DOHH2 (cell line): Measurements from ENCODE around the gene MTMR10.

ENCODE experiments used
- H3F3A ChIP-seq: fragments of 200-600 bp; sonication (generic), shearing (Covaris generic); 2 replicates; pipeline ENCODE4 v1.6.0; 2016; ENCODE audit warnings: antibody characterized with exemption, mild to moderate bottlenecking; ENCODE audit not compliant: control insufficient read depth, insufficient read depth
- H3K27ac ChIP-seq: fragments of 200-600 bp; sonication (generic); 2 replicates; pipeline ENCODE4 v1.5.1; 2014; ENCODE audit warnings: low read depth, mild to moderate bottlenecking, low read length, moderate library complexity
- H3K27me3 ChIP-seq: fragments of 200-600 bp; sonication (generic); 2 replicates; pipeline ENCODE4 v1.6.1; 2014; ENCODE audit warnings: mild to moderate bottlenecking, low read length, mixed read lengths; ENCODE audit not compliant: control insufficient read depth
- H3K36me3 ChIP-seq: fragments of 200-600 bp; sonication (generic); 2 replicates; pipeline ENCODE4 v1.6.1; 2014; ENCODE audit warnings: mild to moderate bottlenecking, low read length, moderate library complexity, mixed read lengths; ENCODE audit not compliant: control insufficient read depth
- H3K4me1 ChIP-seq: fragments of 200-600 bp; sonication (generic); 2 replicates; pipeline ENCODE4 v1.6.1; 2014; ENCODE audit warnings: mild to moderate bottlenecking, low read length, mixed read lengths; ENCODE audit not compliant: control insufficient read depth
- H3K4me2 ChIP-seq: fragments of 200-600 bp; sonication (generic); 2 replicates; pipeline ENCODE4 v1.6.0; 2014; ENCODE audit warnings: mild to moderate bottlenecking, low read length, moderate library complexity
- H3K4me3 ChIP-seq: fragments of 200-600 bp; sonication (generic); 2 replicates; pipeline ENCODE4 v1.5.1; 2014; ENCODE audit warnings: mild to moderate bottlenecking, low read length, mixed read lengths
- H3K79me2 ChIP-seq: fragments of 200-600 bp; sonication (generic); 2 replicates; pipeline ENCODE4 v1.6.1; 2014; ENCODE audit warnings: mild to moderate bottlenecking, low read length, mixed read lengths; ENCODE audit not compliant: control insufficient read depth
- H3K9me2 ChIP-seq: fragments of 200-600 bp; sonication (generic); replicated peaks from 2 replicates; pipeline ENCODE4 v1.6.1; 2014; ENCODE audit warnings: mild to moderate bottlenecking, low read length, mixed read lengths; ENCODE audit not compliant: control insufficient read depth
- H3K9me3 ChIP-seq: fragments of 200-600 bp; sonication (generic); 2 replicates; pipeline ENCODE4 v1.6.1; 2014; ENCODE audit warnings: antibody characterized with exemption, low read length, mixed read lengths; ENCODE audit not compliant: control insufficient read depth, insufficient read depth
- H4K20me1 ChIP-seq: fragments of 200-600 bp; sonication (generic); 2 replicates; pipeline ENCODE4 v1.6.0; 2014; ENCODE audit warnings: low read depth, mild to moderate bottlenecking, antibody characterized with exemption, low read length, moderate library complexity; ENCODE audit not compliant: control insufficient read depth, insufficient read depth
- EZH2phosphoT487 ChIP-seq: fragments of 200-600 bp; sonication (generic); IDR thresholded peaks from 2 replicates; pipeline ENCODE4 v1.6.1; 2017; ENCODE audit warnings: borderline replicate concordance, mild to moderate bottlenecking, antibody characterized with exemption, low read length, moderate library complexity, mixed read lengths
- TF ChIP-seq, protein P1 (sequence below): fragments of 200-600 bp; sonication (generic); IDR thresholded peaks from one replicate; pipeline ENCODE4 v1.5.1; 2014; ENCODE audit warnings: antibody characterized with exemption, mild to moderate bottlenecking, low read depth, low read length; ENCODE audit not compliant: poor library complexity, severe bottlenecking

Gene MTMR10

DNA sequence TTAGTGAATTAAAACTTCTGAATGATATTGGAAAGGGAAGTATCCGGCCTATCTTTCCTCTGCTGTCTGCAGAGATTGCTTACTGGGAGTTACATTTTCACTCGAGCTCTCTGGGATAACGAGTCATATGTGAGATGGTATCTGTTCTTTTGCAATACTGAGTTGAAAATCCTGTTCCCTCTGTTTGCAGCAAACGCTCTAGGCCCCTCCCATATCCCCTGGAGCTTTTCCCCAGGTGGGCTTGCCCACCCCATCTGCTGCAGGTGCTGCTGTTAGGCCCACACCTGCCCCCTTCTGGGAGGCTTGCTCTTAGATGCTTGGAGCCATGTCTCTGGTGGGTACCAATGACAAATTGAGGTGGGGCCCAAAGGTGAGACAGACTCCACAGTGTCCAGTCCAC lies 42.7 kb upstream of the MTMR10 start:
- Histone ChIP-seq H3K4me3 (no peak overlapping the region), H3K79me2 (no peaks in the 10 kb centered on the region), H3K27ac (no peak overlapping the region), H3F3A (no peaks in the 10 kb centered on the region), H4K20me1 (no peaks in the 10 kb centered on the region), H3K9me3 (no peaks in the 10 kb centered on the region), H3K27me3 (peaks cover 5% of the 10 kb centered on the region), H3K9me2 (no peaks in the 10 kb centered on the region), H3K4me1 (no peaks in the 10 kb centered on the region), H3K4me2 (no peak overlapping the region), H3K36me3 (no peaks in the 10 kb centered on the region)
- no peak for TF ChIP-seq EZH2phosphoT487
- TF ChIP-seq, protein P1, sequence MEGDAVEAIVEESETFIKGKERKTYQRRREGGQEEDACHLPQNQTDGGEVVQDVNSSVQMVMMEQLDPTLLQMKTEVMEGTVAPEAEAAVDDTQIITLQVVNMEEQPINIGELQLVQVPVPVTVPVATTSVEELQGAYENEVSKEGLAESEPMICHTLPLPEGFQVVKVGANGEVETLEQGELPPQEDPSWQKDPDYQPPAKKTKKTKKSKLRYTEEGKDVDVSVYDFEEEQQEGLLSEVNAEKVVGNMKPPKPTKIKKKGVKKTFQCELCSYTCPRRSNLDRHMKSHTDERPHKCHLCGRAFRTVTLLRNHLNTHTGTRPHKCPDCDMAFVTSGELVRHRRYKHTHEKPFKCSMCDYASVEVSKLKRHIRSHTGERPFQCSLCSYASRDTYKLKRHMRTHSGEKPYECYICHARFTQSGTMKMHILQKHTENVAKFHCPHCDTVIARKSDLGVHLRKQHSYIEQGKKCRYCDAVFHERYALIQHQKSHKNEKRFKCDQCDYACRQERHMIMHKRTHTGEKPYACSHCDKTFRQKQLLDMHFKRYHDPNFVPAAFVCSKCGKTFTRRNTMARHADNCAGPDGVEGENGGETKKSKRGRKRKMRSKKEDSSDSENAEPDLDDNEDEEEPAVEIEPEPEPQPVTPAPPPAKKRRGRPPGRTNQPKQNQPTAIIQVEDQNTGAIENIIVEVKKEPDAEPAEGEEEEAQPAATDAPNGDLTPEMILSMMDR: no peak

GRCh38 chr15:31032961-31033371 lies 41.5 kb upstream of the MTMR10 start:
- Histone ChIP-seq H3K36me3 (no peaks in the 10 kb centered on the region), H4K20me1 (no peaks in the 10 kb centered on the region), H3K4me3 (no peak overlapping the region), H3K9me3 (no peaks in the 10 kb centered on the region), H3K9me2 (no peaks in the 10 kb centered on the region), H3K4me1 (no peaks in the 10 kb centered on the region), H3F3A (no peaks in the 10 kb centered on the region), H3K27ac (no peak overlapping the region), H3K27me3 (peaks cover 7% of the 10 kb centered on the region), H3K4me2 (no peak overlapping the region), H3K79me2 (no peaks in the 10 kb centered on the region)
- TF ChIP-seq, protein P1: no peak
- no peak for TF ChIP-seq EZH2phosphoT487

GRCh38 chr15:31031471-31032067 lies 40.1 kb upstream of the MTMR10 start:
- TF ChIP-seq, protein P1: no peak
- no peak for TF ChIP-seq EZH2phosphoT487
- Histone ChIP-seq H3K4me2 (no peak overlapping the region), H3K27ac (no peak overlapping the region), H3K4me3 (no peak overlapping the region), H3K79me2 (no peaks in the 10 kb centered on the region), H3K4me1 (no peaks in the 10 kb centered on the region), H4K20me1 (no peaks in the 10 kb centered on the region), H3K27me3 (peaks cover 16% of the 10 kb centered on the region), H3K36me3 (no peaks in the 10 kb centered on the region), H3K9me2 (no peaks in the 10 kb centered on the region), H3F3A (no peaks in the 10 kb centered on the region), H3K9me3 (no peaks in the 10 kb centered on the region)
